ENCODE data around the gene ZNF385B. TPM values are rescaled to one million over a fixed set of nuclear protein-coding genes. Genes with fewer than 3 reads are reported as not detected.
A peak's percentile ranks its signal among the peaks of the same experiment; 100 is the strongest.

The ZNF385B gene
- total RNA-seq, 3 donors from 2014 or later (not counting 1 experiment from before 2014, with no cell fraction given) = 0.54 TPM; not detected in 2

GRCh38 chr2:179765666-179766065 is 95.7 kb downstream of the ZNF385B start:
- Histone ChIP-seq H3K36me3 (ENCODE audit: control insufficient read depth, insufficient read depth, low read length) (no peaks in the 10 kb centered on the region), H3K9me3 (ENCODE audit: control insufficient read depth, insufficient read depth, low read length) (no peaks in the 10 kb centered on the region), H3K27ac (ENCODE audit: low read length) (no peak overlapping the region), H3K27me3 (ENCODE audit: control insufficient read depth, insufficient read depth, low read length) (no peaks in the 10 kb centered on the region), H3K4me1 (ENCODE audit: control insufficient read depth, insufficient read depth, low read length) (no peaks in the 10 kb centered on the region), H3K4me3 (ENCODE audit: low read length) (no peak overlapping the region)
- ATAC-seq (no peak), DNase-seq (no peak)
- peaks cover 3 to 6% of the 10 kb centered on the region in 2 donors for H3K9me3 Mint-ChIP-seq
- WGBS (ENCODE audit: insufficient coverage) = 0% methylated on average over 1 of the region's 2 CpGs
- no peak overlapping the region for H3K4me3 Mint-ChIP-seq
- TF ChIP-seq CTCF (IDR thresholded peaks at IDR 0.05) = no peak
- intact Hi-C loops (cut with micrococcal nuclease) = no loop called here
- no peaks in the 10 kb centered on the region for H3K4me1 Mint-ChIP-seq
- no peak overlapping the region for H3K27ac Mint-ChIP-seq
- no peaks in the 10 kb centered on the region for H3K27me3 Mint-ChIP-seq (ENCODE audit: low read depth in 2 of 2)
- H3K36me3 Mint-ChIP-seq = peaks cover 8% of the 10 kb centered on the region

GRCh38 chr2:179764710-179765109 is 96.7 kb downstream of the ZNF385B start:
- ATAC-seq = no peak

GRCh38 chr2:179758636-179759035 is 102.8 kb downstream of the ZNF385B start:
- H3K27ac ChIP-seq (ENCODE audit: low read length) = no peak overlapping the region
- 83% methylated on average over 3 of the region's 3 CpGs for WGBS (ENCODE audit: insufficient coverage)
- DNase-seq (no peak), ATAC-seq (no peak)
- Mint-ChIP-seq H3K27ac (no peak overlapping the region), H3K4me1 (no peaks in the 10 kb centered on the region), H3K9me3 (peaks cover 3% of the 10 kb centered on the region in 2 donors), H3K36me3 (no peaks in the 10 kb centered on the region), H3K27me3 (ENCODE audit: low read depth in 2 of 2) (no peaks in the 10 kb centered on the region), H3K4me3 (no peak overlapping the region)
- no peak for TF ChIP-seq CTCF (IDR thresholded peaks at IDR 0.05)
- H3K4me1 ChIP-seq (ENCODE audit: control insufficient read depth, insufficient read depth, low read length) = no peaks in the 10 kb centered on the region
- no peaks in the 10 kb centered on the region for H3K27me3 ChIP-seq (ENCODE audit: control insufficient read depth, insufficient read depth, low read length)
- intact Hi-C loops (cut with micrococcal nuclease) = no loop called here
- H3K9me3 ChIP-seq (ENCODE audit: control insufficient read depth, insufficient read depth, low read length) = no peaks in the 10 kb centered on the region
- no peak overlapping the region for H3K4me3 ChIP-seq (ENCODE audit: low read length)
- H3K36me3 ChIP-seq (ENCODE audit: control insufficient read depth, insufficient read depth, low read length) = no peaks in the 10 kb centered on the region

More at GRCh38 chr2:179764710-179765109, 96.7 kb downstream of the ZNF385B start:
- Mint-ChIP-seq H3K27me3 (ENCODE audit: low read depth in 2 of 2) (no peaks in the 10 kb centered on the region), H3K27ac (no peak overlapping the region), H3K9me3 (peaks cover 3 to 6% of the 10 kb centered on the region in 2 donors), H3K4me1 (no peaks in the 10 kb centered on the region), H3K36me3 (peaks cover 8% of the 10 kb centered on the region), H3K4me3 (no peak overlapping the region)
- Histone ChIP-seq H3K4me1 (ENCODE audit: control insufficient read depth, insufficient read depth, low read length) (no peaks in the 10 kb centered on the region), H3K27ac (ENCODE audit: low read length) (no peak overlapping the region), H3K27me3 (ENCODE audit: control insufficient read depth, insufficient read depth, low read length) (no peaks in the 10 kb centered on the region), H3K9me3 (ENCODE audit: control insufficient read depth, insufficient read depth, low read length) (no peaks in the 10 kb centered on the region), H3K36me3 (ENCODE audit: control insufficient read depth, insufficient read depth, low read length) (no peaks in the 10 kb centered on the region), H3K4me3 (ENCODE audit: low read length) (no peak overlapping the region)
- DNase-seq = no peak
- no peak for TF ChIP-seq CTCF (IDR thresholded peaks at IDR 0.05)
- intact Hi-C loops (cut with micrococcal nuclease) = no loop called here
- 80% methylated on average over 1 of the region's 1 CpG for WGBS (ENCODE audit: insufficient coverage)

GRCh38 chr2:179751163-179751809 is 110.1 kb downstream of the ZNF385B start:
- Histone ChIP-seq H3K27ac (ENCODE audit: low read length) (no peak overlapping the region), H3K4me3 (ENCODE audit: low read length) (no peak overlapping the region), H3K27me3 (ENCODE audit: control insufficient read depth, insufficient read depth, low read length) (peaks cover 2% of the 10 kb centered on the region), H3K36me3 (ENCODE audit: control insufficient read depth, insufficient read depth, low read length) (no peaks in the 10 kb centered on the region), H3K4me1 (ENCODE audit: control insufficient read depth, insufficient read depth, low read length) (no peaks in the 10 kb centered on the region), H3K9me3 (ENCODE audit: control insufficient read depth, insufficient read depth, low read length) (no peaks in the 10 kb centered on the region)
- intact Hi-C loops (cut with micrococcal nuclease) = loop anchor here (5.0 kb wide), 1 partner anchor 534 kb away; no protein-coding TSS in a partner anchor
- Mint-ChIP-seq H3K27ac (no peak overlapping the region), H3K4me1 (no peaks in the 10 kb centered on the region), H3K4me3 (no peak overlapping the region), H3K9me3 (no peaks in the 10 kb centered on the region), H3K27me3 (ENCODE audit: low read depth in 2 of 2) (no peaks in the 10 kb centered on the region), H3K36me3 (no peaks in the 10 kb centered on the region)
- peak in 1 of 2 donors; percentile 4 for DNase-seq
- ATAC-seq = no peak
- WGBS (ENCODE audit: insufficient coverage) = no CpG with 5 or more reads among the region's 4 CpGs
- peak; percentile 22 for TF ChIP-seq CTCF (IDR thresholded peaks at IDR 0.05)
